ENCODE data around the gene DUS1L. TPM values are rescaled to one million over a fixed set of nuclear protein-coding genes. Genes with fewer than 3 reads are reported as not detected.
A peak's percentile ranks its signal among the peaks of the same experiment; 100 is the strongest.

The DUS1L gene
- total RNA-seq, 6 experiments from 2014 or later, result 61.8 to 115 (median 89.9) TPM

GRCh38 chr17:82056729-82057621 lies 8.6 kb downstream of the DUS1L start:
- Histone ChIP-seq H3K9me3 (no peaks in the 10 kb centered on the region), H3K27me3 (no peaks in the 10 kb centered on the region), H3K4me1 (peaks cover 0 to 13% (median 2%) of the 10 kb centered on the region in 4 donors), H3K36me3 (peaks cover 0 to 59% (median 0%) of the 10 kb centered on the region in 4 donors), H3K4me3 (no peak overlapping the region), H3K27ac (no peak overlapping the region)
- WGBS (ENCODE audit: insufficient coverage, low coverage, low lambda C conversion rate, missing lambda C conversion rate), result 18% methylated on average over 3 of the region's 29 CpGs
- TF ChIP-seq POLR2A (IDR thresholded peaks at IDR 0.05), result no peak
- no peak for TF ChIP-seq CTCF (IDR thresholded peaks at IDR 0.05)
- intact Hi-C loops (cut with DNase I), result no loop called here
- ATAC-seq, result peak in 1 of 4 donors; percentile 7
- peak in 1 of 3 donors; percentile 51 for DNase-seq

GRCh38 chr17:82055965-82056728 lies 9.5 kb downstream of the DUS1L start:
- Histone ChIP-seq H3K4me1 (peaks cover 0 to 13% (median 3%) of the 10 kb centered on the region in 4 donors), H3K27ac (no peak overlapping the region), H3K9me3 (no peaks in the 10 kb centered on the region), H3K27me3 (no peaks in the 10 kb centered on the region), H3K36me3 (peaks cover 0 to 53% (median 0%) of the 10 kb centered on the region in 4 donors), H3K4me3 (no peak overlapping the region)
- intact Hi-C loops (cut with DNase I), result no loop called here
- DNase-seq, result peak in 1 of 3 donors; percentile 39
- no peak for ATAC-seq
- TF ChIP-seq POLR2A (IDR thresholded peaks at IDR 0.05), result no peak
- no peak for TF ChIP-seq CTCF (IDR thresholded peaks at IDR 0.05)
- 85% methylated on average over 4 of the region's 28 CpGs for WGBS (ENCODE audit: insufficient coverage, low coverage, low lambda C conversion rate, missing lambda C conversion rate)

GRCh38 chr17:82055023-82055964 lies 10.3 kb downstream of the DUS1L start:
- Histone ChIP-seq H3K9me3 (no peaks in the 10 kb centered on the region), H3K36me3 (peaks cover 0 to 45% (median 0%) of the 10 kb centered on the region in 4 donors), H3K4me3 (no peak overlapping the region), H3K4me1 (peaks cover 0 to 13% (median 6%) of the 10 kb centered on the region in 4 donors), H3K27ac (no peak overlapping the region), H3K27me3 (no peaks in the 10 kb centered on the region)
- DNase-seq (peak in 1 of 3 donors; percentile 38), ATAC-seq (no peak)
- 80% methylated on average over 1 of the region's 26 CpGs for WGBS (ENCODE audit: insufficient coverage, low coverage, low lambda C conversion rate, missing lambda C conversion rate)
- intact Hi-C loops (cut with DNase I), result no loop called here
- TF ChIP-seq CTCF (IDR thresholded peaks at IDR 0.05) (no peak), POLR2A (IDR thresholded peaks at IDR 0.05) (no peak)
